ENCODE results near the gene TMEM272.

DNA sequence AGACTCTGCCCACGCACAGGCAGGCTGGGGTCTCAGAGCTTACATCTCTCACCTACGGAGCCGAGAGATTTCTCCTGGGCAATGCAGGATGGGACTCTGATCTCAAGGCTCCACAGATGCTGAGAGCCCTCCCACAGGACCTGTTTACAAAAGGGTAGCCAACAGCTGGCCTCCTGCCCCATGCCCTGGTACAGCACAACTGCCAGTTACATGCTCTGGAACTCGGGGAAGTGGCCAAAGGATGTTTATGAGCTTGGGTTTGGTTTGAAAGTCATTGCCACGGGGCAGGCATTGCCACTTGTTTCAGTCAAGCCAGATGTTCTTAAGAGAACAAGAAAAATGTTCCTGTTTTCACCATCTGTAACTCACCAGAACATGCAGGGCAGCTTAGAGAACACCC lies 44.5 kb downstream of the TMEM272 start:
- TF ChIP-seq, protein P1, sequence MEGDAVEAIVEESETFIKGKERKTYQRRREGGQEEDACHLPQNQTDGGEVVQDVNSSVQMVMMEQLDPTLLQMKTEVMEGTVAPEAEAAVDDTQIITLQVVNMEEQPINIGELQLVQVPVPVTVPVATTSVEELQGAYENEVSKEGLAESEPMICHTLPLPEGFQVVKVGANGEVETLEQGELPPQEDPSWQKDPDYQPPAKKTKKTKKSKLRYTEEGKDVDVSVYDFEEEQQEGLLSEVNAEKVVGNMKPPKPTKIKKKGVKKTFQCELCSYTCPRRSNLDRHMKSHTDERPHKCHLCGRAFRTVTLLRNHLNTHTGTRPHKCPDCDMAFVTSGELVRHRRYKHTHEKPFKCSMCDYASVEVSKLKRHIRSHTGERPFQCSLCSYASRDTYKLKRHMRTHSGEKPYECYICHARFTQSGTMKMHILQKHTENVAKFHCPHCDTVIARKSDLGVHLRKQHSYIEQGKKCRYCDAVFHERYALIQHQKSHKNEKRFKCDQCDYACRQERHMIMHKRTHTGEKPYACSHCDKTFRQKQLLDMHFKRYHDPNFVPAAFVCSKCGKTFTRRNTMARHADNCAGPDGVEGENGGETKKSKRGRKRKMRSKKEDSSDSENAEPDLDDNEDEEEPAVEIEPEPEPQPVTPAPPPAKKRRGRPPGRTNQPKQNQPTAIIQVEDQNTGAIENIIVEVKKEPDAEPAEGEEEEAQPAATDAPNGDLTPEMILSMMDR (IDR thresholded peaks at IDR 0.05), result no peak
- no peak for TF ChIP-seq EZH2 (IDR thresholded peaks at IDR 0.05; ENCODE audit: borderline replicate concordance, insufficient read depth, low read depth, low read length, poor library complexity, severe bottlenecking)
